ENCODE data around the gene KCTD20.
"Not testable (repeated sequence)": the region's sequence is repeated elsewhere in the genome, so short reads cannot be mapped to it uniquely, and the experiment has no call there.

Gene KCTD20

DNA sequence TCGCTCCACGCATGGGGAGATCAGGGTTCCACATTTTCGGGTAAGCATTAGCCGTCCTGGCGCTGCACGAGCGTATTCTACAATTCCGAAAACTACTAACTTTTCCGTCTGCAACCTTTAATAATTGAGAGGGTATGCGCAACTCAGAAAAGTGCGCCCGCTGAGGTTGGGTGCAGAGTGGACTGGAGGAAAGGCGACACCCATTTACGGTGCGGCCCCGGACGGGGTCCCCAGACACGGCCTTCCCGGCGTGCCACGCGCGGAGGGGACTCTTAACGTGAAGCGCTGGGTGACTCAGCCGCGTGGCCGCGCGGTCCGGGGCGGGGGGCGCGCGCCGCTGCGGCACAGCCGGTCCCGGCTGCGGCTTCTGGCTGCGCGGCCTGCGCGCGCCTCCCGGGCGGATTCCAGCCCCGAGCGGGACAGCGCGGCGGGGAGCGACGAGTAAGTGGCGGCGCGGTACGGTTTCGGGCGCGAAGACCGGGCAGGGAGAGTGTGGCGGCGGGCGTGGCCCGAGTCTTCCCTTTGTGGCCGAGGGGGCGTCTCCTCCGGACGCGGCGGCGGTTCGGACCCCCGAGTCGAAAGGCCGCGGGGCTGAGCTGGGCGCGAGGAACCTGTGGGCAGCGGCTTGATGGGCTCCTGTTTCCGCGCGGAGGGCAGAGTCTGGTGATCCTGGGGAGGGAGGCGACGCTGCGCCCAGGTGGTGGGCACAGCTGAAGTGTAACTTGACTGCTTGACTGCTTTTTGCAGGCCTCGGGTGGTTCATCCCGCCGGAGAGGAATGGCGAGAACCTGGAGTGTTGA lies at the start of gene KCTD20, which contains the start of gene PXT1:
Gene KCTD20, plus strand, starts transcription at position 330 of the 800 bp plus-strand sequence. CDS start 27,098 bp downstream, outside the sequence.
Gene PXT1, minus strand, starts transcription at position 184 of the 800 bp plus-strand sequence. CDS start 16,772 bp downstream, outside the sequence.
- DNase-seq (ENCODE audit: low read depth in 3 of 3) = peak; percentile 76 to 88 (median 78)

DNA sequence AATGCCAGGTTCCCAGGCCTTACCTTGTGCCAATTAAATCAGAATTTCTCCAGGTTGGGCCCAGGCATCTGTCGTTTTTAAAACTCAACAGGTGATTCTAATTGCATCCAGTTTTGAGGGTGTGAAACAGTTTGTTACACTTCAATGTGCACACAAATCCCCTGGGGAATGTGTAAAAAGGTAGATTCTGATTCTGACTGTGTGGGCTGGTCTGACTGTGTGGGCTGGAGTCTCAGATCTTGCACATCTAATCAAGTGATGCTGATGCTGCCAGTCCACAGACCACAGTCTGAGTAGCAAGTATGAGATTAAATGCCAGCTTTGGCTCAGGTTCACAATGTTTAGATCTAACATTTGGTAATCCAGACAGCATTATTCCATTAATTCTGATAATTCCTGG lies 42.8 kb upstream of the KCTD20 start:
- DNase-seq (ENCODE audit: low read depth in 3 of 3) = no peak

DNA sequence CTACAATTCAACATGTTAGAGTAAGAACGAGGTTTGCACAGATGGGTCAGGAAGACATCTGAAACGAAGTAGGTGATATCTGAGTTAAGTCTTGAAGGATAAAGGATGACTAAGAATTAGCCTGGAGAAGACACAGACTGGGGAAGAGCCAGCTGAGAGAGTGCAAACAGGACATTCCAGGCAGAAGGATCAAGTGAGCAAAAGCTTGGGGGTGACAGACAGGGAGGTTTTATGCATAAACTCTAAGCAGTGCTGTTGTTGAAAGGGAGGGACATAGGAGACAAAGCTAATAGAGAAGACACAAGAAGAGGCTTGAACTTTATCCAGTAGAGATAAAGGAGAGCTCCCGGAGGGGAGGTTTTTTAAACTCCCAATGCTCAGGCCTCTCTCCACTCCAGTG lies 40.3 kb upstream of the KCTD20 start:
- DNase-seq (ENCODE audit: low read depth in 3 of 3) = no peak

DNA sequence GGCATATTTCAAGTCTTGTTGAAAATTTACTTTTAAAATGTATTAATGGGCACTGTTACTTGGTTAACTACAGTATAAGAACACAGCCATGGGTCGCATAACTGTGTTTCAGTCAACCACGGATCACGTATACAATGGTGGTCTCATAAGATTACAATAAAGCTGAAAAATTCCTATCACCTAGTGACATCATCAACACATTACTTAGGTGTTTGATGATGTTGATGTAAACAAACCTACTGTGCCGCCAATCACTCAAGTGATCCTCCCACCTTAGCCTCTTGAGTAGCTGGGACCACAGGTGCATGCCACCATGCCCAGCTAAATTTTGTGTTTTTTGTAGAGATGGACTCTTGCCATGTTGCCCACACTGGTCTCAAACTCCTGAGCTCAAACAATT lies 38.6 kb upstream of the KCTD20 start:
- no peak for DNase-seq (ENCODE audit: low read depth in 3 of 3)

DNA sequence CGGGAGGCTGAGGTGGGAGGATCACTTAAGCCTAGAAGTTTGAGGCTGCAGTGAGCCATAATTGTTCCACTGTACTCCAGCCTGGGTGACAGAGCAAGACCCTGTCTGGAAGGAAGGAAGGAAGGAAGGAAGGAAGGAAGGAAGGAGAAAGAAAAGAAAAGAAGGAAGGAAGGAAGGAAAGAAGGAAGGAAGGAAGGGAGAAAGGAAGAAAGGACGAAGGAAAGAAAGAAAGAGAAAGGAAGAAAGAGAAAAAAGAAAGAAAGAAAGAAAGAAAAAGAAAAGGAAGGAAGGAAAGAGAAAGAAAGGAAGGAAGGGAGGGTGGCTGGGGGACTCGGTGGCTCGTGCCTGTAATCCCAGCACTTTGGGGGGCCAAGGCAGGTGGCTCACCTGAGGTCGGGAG lies 33.1 kb upstream of the KCTD20 start:
- DNase-seq (ENCODE audit: low read depth in 3 of 3) = not testable (repeated sequence)

DNA sequence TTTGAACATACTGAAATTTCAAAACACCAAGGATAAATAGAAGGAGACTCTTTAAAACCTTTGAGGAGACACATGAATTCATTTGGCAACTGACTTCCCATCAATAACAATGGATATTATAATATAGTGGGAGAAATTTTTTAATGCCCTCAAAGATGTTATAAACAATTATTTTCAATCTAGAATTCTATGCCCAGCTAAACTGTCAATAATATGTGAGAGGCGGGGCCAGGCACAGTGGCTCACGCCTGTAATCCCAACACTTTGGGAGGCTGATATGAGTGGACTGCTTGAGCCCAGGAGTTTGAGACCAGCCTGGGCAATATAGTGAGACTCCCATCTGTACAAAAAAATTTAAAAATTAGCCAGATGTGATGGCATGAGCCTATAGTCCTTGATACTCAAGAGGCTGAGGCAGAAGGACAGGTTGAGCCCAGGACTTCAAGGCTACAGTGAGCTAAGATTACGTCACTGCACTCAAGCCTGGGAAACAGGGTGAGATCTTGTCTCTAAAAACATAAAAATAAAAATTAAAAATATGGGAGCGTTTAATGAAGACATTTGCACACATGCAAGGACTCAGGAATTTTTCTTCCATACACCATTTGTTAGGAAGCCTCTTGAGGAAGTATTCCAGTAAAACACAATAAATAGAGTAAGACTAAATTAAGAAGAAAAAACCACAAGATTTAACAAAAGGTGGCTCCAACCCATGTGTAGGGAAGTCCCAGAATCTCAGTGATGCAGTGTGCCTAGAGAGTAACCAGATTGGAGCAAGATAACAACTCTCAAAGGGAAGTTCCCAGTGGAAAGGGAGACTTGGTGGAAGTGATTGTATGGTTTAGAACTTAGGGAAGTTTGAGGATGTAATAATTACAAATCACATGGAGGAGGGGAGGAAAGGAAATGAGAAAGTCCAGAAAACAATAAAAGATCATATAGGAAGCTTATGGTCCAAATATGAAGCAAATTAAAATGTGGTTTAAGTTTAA lies 29.0 kb upstream of the KCTD20 start:
- no peak for DNase-seq (ENCODE audit: low read depth in 3 of 3)

DNA sequence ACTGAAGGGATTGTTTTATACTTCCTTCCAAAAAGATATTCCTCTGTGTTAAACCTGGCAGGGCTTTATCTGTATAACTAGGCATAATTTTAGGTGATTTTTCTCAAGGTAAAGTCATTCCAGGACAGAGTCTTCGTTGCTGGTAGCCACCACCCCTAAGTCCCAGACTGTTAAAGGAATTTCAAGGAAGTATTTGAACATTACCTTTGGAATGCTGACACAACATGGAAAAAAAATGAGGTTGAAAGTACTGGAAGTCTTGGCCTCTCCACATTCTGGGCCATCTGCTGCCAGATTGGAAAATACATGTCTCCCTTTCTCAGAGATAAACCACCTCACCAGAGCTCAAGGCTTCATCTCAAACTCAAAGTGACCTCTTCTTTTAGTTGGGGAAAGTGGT lies 28.3 kb upstream of the KCTD20 start:
- DNase-seq (ENCODE audit: low read depth in 3 of 3) = no peak

DNA sequence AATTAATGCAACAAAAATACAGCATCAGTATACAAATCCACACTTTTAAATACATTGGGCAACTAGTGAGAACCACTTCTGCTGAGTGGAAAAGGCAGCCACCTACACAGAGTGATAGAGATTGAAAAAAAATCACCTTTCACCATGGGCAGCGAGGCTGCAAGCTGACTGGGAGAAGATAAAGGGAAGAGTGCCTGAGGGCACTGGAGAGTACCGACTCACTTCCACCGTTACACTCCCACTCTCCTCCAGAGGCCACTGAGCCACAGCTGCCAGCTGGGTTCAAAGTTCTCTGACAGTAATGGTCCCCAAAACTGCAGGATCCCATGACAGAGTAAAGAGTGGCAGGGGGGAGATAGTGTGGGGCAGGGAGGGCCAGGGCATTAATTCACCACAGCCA lies 24.2 kb upstream of the KCTD20 start:
- DNase-seq (ENCODE audit: low read depth in 3 of 3) = no peak

DNA sequence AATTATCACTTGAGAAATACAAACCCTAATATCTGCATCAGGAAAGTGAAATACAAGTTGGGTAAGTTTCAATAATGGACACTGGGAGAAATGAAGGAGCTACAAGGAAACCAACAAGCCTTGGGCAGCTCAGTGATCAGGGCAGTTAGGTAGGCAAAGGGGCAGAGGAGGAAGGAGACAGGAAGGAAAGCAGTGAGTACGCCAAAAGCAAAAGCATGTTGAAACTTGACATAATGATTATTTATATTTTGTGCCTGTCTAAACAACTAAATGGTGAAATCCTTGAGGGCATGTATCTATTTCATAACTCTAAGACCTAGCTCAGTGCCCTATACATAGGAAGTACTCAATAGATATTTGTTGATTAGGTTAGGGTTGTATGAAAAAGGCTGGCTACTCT lies 23.5 kb upstream of the KCTD20 start:
- DNase-seq (ENCODE audit: low read depth in 3 of 3) = no peak

DNA sequence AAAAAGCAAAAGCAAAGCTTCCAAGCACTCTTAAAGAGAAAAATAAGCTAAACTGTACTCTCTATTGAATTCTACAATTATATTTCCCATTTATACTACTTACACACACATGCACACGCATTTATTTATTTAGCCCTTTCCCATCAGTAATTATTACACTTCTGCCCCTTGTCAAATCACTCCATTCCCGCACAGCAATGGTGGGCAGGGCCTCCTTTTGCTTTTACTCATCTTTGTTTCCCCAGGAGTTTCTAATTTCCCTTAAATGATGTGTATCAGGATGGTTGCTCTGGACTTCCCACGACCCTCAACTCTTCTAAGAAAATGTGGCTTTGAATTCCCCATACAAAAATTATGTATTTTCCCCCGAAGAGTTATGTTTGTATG lies 20.1 kb upstream of the KCTD20 start:
- no peak for DNase-seq (ENCODE audit: low read depth in 3 of 3)

DNA sequence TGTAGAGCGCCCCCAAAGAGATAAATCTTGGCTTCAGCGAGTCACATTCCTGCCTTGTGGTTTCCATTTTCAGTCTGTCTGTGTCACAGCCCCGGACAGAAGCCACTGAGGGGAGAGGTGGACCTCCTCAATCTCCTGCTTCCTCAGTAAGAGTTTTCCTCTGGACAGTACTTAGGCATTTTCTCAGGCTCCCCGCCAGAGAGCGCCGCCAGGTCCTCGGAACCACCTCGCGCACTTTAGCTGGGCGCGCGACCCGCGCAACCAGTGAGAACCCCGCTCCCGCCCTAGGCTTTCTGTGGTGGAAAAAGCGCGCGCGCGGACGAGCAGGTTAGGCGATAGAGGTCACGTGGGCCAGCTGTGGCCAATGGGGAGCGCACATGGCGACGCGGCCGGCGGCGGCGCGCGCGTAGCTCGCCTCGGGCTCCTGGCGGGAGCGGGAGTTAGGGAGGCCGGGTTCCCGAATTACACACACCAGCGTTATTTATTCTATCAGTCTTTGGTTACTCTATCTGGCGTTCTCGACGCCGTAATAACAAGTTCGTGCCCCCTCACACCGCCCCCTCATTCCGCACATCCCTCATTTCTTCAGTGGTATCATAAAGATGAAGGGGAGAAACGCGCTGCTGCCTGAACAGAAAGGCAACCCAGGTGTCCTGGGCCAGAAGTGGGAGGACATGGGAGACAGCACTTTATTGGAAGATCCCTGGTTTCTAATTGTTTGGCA lies 19.5 kb upstream of the KCTD20 start:
- peak; percentile 96 to 98 (median 98) for DNase-seq (ENCODE audit: low read depth in 3 of 3)

DNA sequence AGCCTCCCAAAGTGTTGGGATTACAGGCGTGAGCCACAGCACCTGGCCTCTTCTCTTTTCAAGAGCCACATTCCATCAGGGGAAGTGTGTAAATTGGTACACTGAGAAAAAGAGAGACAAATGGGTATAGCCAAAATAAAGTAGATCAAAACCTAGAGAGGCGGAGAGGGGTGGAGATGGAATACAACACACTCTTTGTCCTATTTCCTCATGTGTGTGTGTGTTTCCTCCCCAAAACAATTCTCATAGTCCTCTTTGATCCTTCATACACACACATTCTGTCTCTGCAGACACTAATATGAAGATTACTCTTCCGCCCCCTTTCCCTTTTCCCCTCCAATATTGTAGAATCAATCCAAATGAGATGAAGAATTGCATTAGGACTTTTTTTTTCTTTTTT lies 16.2 kb upstream of the KCTD20 start:
- no peak for DNase-seq (ENCODE audit: low read depth in 3 of 3)

DNA sequence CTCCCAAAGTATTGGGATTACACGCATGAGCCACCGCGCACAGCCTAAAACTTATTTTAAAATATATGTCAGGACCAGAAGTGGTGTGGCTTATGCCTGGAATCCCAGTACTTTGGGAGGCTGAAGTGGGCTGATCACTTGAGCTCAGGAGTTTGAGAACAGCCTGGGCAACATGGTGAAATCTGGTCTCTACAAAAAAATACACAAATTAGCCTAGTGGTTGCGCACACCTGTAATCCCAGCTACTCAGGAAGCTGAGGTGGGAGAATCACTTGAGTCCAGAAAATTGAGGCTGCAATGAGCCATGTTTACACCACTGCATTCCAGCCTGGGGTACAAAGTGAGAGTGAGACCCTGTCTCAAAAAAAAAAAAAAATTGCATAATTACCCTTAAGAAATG lies 13.9 kb upstream of the KCTD20 start:
- no peak for DNase-seq (ENCODE audit: low read depth in 3 of 3)

DNA sequence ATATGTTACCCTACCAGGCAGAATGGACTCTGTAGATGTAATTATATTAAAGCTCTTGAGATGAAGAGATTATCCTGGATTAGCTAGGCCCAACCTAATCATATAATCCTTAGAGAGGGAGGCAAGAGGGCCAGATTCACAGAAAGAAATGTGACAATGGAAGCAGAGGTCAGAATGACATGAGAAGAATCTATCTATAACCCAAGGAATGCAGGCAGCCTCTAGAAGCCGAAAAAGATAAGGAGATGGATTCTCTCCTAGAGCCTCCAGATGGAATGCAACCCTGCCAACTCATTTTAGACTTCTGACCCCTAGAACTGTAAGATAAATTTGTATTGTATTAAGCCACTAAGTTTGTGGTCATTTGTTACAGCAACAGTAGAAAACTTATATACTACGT lies 12.4 kb upstream of the KCTD20 start:
- DNase-seq (ENCODE audit: low read depth in 3 of 3) = no peak

DNA sequence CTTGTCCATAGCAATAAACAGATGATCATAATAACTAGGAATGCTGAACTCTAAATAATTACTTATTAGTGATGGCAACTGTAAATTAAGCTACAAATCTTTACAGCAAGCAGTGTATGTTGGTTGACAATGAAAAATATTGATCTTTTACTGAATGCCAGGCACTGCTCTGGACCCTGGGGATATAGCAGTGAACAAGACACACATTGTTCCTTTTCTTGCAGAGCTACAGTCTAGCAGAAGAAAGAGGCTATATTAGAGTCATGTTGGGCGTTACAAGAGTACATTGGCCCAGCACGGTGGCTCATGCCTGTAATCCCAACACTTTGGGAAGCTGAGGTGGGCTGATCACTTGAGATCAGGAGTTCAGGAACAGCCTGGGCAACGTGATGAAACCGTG lies 11.6 kb upstream of the KCTD20 start:
- no peak for DNase-seq (ENCODE audit: low read depth in 3 of 3)

DNA sequence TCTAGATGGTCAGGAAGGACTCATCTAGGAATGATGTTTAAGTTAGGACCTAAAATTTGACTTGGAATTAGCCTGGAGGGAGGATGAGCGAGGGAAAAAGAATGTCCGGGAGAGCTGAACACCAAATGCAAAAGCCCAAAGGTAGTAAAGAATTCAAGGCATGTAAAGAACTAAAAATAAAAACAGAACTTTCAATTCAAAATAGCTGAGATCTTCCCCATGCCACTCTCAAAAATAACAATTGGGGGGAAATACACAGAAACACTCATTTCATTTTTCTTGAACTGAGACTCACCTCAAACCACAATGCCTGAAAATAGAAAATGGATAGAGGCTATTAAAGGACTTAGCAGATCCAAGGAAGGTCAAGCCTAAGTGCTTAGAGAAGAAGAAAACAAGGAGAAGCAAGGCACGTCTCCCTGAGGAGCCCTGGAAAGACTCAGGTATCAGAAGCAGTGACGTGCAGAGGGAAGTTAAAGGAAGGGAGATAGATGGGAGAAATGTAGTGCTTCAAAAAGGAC lies 10.6 kb upstream of the KCTD20 start:
- no peak for DNase-seq (ENCODE audit: low read depth in 3 of 3)

DNA sequence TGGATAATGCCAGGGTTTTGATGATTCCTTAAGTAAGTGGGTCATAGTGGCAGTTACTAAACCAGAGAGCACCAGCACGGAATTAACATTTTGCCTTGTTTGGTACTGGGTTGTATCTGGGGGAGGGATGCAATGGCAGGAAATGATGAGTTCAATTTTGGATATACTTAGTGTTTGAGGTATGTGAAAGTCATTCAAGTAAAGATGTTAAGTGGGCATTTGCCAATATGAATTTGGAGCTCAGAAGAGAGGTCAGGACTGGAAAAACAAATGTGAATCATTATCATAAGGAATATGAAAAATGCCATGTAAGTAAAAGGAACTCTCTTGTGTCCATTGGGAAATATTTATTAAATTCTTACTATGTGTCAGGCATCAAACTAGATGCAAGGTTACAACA lies 6.3 kb upstream of the KCTD20 start:
- no peak for DNase-seq (ENCODE audit: low read depth in 3 of 3)

DNA sequence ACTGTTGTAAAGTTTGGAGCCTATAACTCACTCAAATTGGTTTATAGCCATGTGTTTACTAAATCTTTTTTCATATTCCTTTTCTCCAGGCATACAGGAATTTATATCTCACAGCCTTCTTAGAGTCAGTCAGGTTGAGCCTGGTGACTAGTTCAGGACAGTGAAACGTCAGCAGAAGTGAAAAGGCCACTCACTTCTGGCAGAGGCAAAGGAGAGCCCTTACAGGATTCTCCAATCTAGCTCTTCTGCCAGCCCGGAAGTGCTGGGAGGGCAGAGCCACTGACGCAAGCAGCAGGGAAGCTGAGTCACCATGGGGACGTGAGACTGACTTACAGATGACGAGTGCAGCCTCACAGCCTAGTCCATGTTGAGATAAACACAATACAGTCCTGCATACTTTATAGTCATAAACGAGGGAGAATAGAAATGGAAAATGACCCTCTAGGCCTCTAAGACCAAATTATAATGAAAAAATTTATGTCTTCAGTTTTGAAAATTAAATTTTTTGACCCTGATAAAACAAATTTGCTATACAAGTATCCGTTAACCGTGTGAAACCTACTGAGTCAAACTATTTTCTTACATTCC lies 1.4 kb upstream of the KCTD20 start:
- DNase-seq (ENCODE audit: low read depth in 3 of 3) = peak; percentile 66 to 88 (median 82)

DNA sequence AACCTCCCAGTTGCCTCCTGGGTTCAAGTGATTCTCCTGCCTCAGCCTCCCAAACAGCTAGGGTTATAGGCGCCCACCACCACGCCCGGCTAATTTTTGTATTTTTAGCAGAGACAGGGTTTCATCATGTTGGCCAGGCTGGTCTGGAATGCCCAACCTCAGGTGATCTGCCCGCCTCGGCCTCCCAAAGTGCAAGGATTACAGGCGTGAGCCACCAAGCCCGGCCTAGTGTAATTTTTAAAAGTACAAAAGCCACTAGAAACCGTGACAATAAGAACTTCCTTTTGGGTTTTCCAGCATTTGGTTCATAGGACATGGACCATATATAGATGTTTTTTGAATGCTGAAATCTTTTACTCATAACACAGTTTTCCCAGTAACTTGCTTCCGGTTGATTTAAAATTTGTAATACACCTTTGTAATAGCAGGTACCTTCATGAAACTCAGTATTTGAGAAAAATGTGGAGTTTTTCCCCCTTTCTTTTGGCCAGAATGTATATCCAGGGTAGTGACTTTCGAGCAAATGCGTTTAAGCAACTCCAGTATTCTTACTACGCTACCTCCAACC lies 613 bp upstream of the KCTD20 start:
- DNase-seq (ENCODE audit: low read depth in 3 of 3) = no peak

DNA sequence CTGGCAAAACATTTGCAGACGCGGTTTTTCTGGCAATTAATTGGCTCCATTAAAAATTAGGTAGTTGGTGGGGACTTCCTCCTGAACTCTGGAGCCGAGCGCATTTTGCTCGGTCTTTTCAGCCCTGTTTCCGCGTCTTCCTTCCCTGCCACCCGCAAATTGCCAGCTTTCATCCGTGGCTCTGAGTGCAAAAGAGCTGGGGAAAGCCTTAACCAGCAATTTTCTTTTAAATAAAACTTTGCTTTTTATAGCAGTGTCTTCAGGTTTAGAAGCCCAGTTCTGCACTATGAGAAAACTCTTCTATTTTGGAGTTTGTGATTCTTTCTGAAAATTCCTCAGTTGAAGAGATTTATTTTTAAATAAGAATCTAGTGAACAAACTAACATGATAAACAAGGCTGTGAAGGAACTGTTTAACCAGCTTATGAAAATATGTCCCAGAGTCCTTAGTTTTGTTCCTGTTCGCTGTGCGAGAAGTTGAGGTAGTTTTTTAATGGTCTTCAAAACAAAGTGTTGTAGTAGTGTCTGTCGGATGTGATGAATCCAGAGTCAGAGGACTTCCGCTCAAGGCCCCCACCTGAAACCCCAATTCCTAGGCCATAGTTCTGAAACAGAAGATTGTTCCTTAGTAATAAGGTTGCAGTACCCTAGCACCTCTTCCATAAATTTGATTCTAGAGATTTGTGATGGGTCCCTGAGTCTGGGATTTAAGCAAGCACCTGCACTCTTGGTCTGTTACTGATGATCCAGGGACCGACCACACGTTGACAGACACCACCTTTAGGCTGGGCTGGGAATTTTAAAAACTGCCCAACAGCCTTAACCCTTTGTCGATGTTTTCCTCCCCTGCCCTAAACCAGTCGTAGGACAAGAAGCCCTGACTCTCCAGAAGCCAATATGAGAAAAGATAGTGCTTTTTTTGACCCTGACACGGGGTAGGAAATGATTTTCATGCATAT lies 950 bp downstream of the KCTD20 start:
- no peak for DNase-seq (ENCODE audit: low read depth in 3 of 3)
